ENCODE results near the gene DAGLB.
"Not testable (repeated sequence)": the region's sequence is repeated elsewhere in the genome, so short reads cannot be mapped to it uniquely, and the experiment has no call there.

DAGLB gene

DNA sequence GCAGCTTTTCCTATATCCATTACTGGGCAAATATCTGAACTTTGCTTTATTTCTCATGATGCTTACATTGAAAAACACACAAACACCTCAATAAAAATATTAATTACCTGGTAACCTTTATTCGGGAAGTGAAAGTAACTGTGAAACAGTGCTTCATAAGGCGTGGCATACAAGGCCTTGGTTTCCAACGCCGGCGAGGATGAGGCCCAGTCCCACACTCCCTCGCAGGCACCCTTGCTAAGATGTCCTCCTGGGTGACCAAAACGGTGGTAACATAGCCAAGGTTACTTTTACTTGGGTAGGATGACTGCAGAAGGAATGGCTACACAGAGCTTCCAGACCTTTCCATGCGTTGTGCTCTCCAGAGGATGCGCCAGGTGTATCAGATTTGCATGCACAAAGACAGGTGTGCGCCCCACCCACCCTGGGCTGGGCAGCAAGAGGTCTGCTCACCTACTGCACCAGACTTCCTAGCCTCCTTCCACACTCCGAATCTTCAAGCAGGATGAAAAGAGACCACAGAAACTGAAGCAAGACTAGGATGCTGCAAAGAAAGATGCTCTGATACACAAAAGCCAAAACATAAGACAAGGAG is 13.3 kb upstream of the DAGLB start:
- peak overlapping the region; percentile 21 for H3K27ac ChIP-seq
- TF ChIP-seq ZFX (IDR thresholded peaks at IDR 0.05), result no peak
- TF ChIP-seq, protein P1, sequence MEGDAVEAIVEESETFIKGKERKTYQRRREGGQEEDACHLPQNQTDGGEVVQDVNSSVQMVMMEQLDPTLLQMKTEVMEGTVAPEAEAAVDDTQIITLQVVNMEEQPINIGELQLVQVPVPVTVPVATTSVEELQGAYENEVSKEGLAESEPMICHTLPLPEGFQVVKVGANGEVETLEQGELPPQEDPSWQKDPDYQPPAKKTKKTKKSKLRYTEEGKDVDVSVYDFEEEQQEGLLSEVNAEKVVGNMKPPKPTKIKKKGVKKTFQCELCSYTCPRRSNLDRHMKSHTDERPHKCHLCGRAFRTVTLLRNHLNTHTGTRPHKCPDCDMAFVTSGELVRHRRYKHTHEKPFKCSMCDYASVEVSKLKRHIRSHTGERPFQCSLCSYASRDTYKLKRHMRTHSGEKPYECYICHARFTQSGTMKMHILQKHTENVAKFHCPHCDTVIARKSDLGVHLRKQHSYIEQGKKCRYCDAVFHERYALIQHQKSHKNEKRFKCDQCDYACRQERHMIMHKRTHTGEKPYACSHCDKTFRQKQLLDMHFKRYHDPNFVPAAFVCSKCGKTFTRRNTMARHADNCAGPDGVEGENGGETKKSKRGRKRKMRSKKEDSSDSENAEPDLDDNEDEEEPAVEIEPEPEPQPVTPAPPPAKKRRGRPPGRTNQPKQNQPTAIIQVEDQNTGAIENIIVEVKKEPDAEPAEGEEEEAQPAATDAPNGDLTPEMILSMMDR (conservative IDR thresholded peaks at IDR 0.05), result no peak

DNA sequence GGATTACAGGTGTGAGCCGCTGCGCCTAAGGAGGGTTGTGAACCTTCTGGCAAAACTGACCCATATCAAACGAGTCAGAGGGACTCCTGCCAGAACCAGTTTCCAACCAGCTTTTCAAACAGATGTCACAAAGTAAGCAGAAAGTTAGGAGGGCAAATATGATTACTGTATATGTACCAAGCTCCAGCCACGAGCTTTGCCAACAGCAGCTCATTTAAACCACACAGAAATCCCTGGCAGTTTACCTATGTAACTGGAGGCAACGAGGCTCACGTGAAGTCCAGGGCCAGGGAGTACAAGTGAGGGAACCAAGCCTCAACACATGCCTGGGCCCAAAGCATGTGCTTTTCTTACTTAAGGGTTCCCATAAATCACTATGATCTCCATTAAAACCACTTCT is 12.5 kb upstream of the DAGLB start:
- TF ChIP-seq, protein P1 (conservative IDR thresholded peaks at IDR 0.05), result no peak
- no peak for TF ChIP-seq ZFX (IDR thresholded peaks at IDR 0.05)
- peak overlapping the region; percentile 21 for H3K27ac ChIP-seq

DNA sequence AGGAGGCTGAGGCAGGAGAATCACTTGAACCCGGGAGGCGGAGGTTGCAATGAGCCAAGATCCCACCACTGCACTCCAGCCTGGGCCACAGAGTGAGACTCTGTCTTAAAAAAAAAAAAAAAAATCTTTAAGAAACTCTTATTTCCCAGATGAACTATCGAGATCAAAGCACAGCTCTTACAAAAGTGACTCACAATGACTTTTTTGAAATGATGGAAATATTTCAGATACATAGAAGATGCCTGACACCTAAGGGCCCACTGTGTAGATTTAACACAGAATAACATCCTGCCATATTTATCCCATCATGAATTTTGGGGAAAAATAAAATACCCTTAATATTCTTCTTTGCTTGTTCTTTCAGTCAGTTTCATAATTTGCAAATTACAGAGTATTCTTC is 10.9 kb upstream of the DAGLB start:
- not testable (repeated sequence) for H3K27ac ChIP-seq

DNA sequence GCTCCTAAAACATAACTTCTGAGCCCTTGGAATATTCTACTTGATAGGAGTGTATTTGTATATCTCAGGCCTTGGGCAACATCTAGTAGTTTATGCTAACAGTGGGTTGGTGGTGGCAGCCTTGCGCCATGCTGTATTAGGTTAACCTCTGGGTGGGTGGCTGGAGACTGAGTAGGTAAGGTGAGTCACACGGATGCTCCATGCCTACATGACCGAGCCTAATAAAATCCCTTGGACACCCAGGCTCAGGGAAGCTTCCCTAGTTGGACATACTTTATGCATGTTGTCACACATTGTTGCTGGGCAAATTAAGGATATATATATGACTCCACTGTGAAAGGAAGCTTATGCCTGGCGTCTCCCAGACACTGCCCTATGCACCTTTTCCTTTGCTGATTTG is 6.0 kb upstream of the DAGLB start:
- no peak for TF ChIP-seq ZFX (IDR thresholded peaks at IDR 0.05)
- TF ChIP-seq, protein P1 (conservative IDR thresholded peaks at IDR 0.05), result no peak
- no peak overlapping the region for H3K27ac ChIP-seq

DNA sequence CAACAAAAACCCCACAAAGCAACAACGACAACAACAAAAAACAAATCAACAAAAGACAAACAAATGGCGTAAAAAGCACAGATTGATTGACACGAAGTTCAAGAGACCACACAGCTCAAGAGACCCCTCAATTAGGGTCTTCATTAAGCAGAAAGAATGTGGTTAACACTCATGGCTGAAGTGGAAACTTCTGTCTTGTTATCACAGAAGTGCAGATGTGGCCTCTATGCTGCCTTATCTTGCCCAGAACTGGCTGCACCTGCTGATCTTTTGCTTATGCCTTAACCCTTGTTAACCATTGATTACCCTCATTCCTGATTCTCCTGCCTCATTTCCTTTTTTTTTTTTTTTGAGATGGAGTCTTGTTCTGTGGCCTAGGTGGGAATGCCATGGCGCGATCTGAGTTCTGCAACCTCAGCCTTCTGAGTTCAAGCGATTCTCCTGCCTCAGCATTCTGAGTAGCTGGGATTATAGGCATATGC is 3.5 kb upstream of the DAGLB start:
- TF ChIP-seq, protein P1 (conservative IDR thresholded peaks at IDR 0.05), result no peak
- no peak for TF ChIP-seq ZFX (IDR thresholded peaks at IDR 0.05)
- H3K27ac ChIP-seq, result no peak overlapping the region

DNA sequence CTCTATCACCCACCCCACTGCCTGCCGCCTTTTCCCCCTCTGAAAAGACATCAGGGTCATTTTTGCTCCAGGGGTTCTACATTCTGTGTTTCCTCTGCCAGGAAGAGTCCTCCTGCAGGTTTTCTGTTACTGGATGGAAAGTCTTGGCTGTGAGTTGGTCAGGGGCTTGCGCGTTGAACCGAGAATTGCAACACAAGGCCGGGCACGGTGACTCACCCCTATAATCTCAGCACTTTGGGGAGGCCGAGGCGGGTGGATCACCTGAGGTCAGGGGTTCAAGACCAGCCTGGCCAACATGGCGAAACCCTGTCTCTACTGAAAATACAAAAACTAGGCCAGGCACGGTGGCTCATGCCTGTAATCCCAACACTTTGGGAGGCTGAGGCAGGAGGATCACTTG is 2.8 kb upstream of the DAGLB start:
- H3K27ac ChIP-seq, result not testable (repeated sequence)

DNA sequence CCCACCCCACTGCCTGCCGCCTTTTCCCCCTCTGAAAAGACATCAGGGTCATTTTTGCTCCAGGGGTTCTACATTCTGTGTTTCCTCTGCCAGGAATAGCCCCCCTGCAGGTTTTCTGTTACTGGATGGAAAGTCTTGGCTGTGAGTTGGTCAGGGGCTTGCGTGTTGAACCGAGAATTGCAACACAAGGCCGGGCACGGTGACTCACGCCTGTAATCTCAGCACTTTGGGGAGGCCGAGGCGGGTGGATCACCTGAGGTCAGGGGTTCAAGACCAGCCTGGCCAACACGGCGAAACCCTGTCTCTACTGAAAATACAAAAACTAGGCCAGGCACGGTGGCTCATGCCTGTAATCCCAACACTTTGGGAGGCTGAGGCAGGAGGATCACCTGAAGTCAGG is 2.1 kb upstream of the DAGLB start:
- H3K27ac ChIP-seq, result not testable (repeated sequence)

GRCh38 chr7:6448943-6449543 is 1.3 kb upstream of the DAGLB start:
- no peak overlapping the region for H3K27ac ChIP-seq
- TF ChIP-seq ZFX (IDR thresholded peaks at IDR 0.05), result no peak
- TF ChIP-seq, protein P1 (conservative IDR thresholded peaks at IDR 0.05), result no peak

- no peak for TF ChIP-seq ZFX (IDR thresholded peaks at IDR 0.05)
- TF ChIP-seq, protein P1 (conservative IDR thresholded peaks at IDR 0.05), result no peak
- H3K27ac ChIP-seq, result peak overlapping the region; percentile 86
Measured at GRCh38 chr7:6446838-6447580, 745 bp downstream of the DAGLB start.
